Measurements from ENCODE around the gene HMGCLL1. TPM values are rescaled to one million over a fixed set of nuclear protein-coding genes. Genes with fewer than 3 reads are reported as not detected.

Gene HMGCLL1
- total and polyA plus RNA-seq, 4 donors: 0.24 to 0.93 (median 0.66) TPM

GRCh38 chr6:55450005-55450404 is 129.0 kb downstream of the HMGCLL1 start:
- Histone ChIP-seq H3K27me3 (ENCODE audit: control insufficient read depth in 4 of 4, insufficient read depth in 4 of 4, low read length in 3 of 4) (no peaks in the 10 kb centered on the region), H3K27ac (ENCODE audit: low read depth in 1 of 2, low read length in 2 of 2) (no peak overlapping the region), H3K36me3 (ENCODE audit: control insufficient read depth in 4 of 4, insufficient read depth in 3 of 4, low read depth in 1 of 4, low read length in 3 of 4) (no peaks in the 10 kb centered on the region), H3K4me3 (ENCODE audit: low read depth in 1 of 3, low read length in 3 of 3) (no peak overlapping the region), H3K9ac (ENCODE audit: low read depth in 1 of 2, low read length in 2 of 2) (no peak overlapping the region), H3K4me1 (ENCODE audit: control insufficient read depth in 4 of 4, insufficient read depth in 4 of 4, low read length in 3 of 4) (peaks cover 0 to 6% (median 5%) of the 10 kb centered on the region in 4 donors), H3K9me3 (ENCODE audit: control insufficient read depth in 4 of 4, low read length in 3 of 4) (no peaks in the 10 kb centered on the region)
- DNase-seq (ENCODE audit: low spot score): no peak
- TF ChIP-seq JUND (IDR thresholded peaks at IDR 0.05) (no peak), GABPA (IDR thresholded peaks at IDR 0.05 in 1 of 2, conservative IDR thresholded peaks at IDR 0.05 in 1 of 2) (no peak), FOXA2 (IDR thresholded peaks at IDR 0.05) (no peak), RXRA (IDR thresholded peaks at IDR 0.05) (no peak), MAX (IDR thresholded peaks at IDR 0.05) (no peak), NR2F2 (IDR thresholded peaks at IDR 0.05) (no peak), SP1 (IDR thresholded peaks at IDR 0.05) (no peak), REST (IDR thresholded peaks at IDR 0.05) (no peak), RAD21 (IDR thresholded peaks at IDR 0.05) (no peak), CTCF (IDR thresholded peaks at IDR 0.05; ENCODE audit: low read depth, low read length, missing input control) (no peak), HNF4G (IDR thresholded peaks at IDR 0.05) (no peak), HNF4A (conservative IDR thresholded peaks at IDR 0.05) (no peak)
- 56% methylated on average over 2 of the region's 2 CpGs for WGBS

GRCh38 chr6:55449225-55449624 is 129.8 kb downstream of the HMGCLL1 start:
- no peaks in the 10 kb centered on the region for H3K36me3 ChIP-seq (ENCODE audit: control insufficient read depth in 4 of 4, insufficient read depth in 3 of 4, low read depth in 1 of 4, low read length in 3 of 4)
- no peak for DNase-seq (ENCODE audit: low spot score)
- H3K9me3 ChIP-seq (ENCODE audit: control insufficient read depth in 4 of 4, low read length in 3 of 4): no peaks in the 10 kb centered on the region
- H3K27me3 ChIP-seq (ENCODE audit: control insufficient read depth in 4 of 4, insufficient read depth in 4 of 4, low read length in 3 of 4): no peaks in the 10 kb centered on the region
- peaks cover 0 to 6% (median 5%) of the 10 kb centered on the region in 4 donors for H3K4me1 ChIP-seq (ENCODE audit: control insufficient read depth in 4 of 4, insufficient read depth in 4 of 4, low read length in 3 of 4)
- H3K9ac ChIP-seq (ENCODE audit: low read depth in 1 of 2, low read length in 2 of 2): no peak overlapping the region
- no peak overlapping the region for H3K4me3 ChIP-seq (ENCODE audit: low read depth in 1 of 3, low read length in 3 of 3)
- no peak overlapping the region for H3K27ac ChIP-seq (ENCODE audit: low read depth in 1 of 2, low read length in 2 of 2)
- TF ChIP-seq EGR1 (IDR thresholded peaks at IDR 0.05; ENCODE audit: low read depth in 2 of 2) (no peak), TAF1 (conservative IDR thresholded peaks at IDR 0.05) (no peak), NR2F2 (IDR thresholded peaks at IDR 0.05) (no peak), GABPA (IDR thresholded peaks at IDR 0.05 in 1 of 2, conservative IDR thresholded peaks at IDR 0.05 in 1 of 2) (no peak), HNF4A (conservative IDR thresholded peaks at IDR 0.05) (no peak), RAD21 (IDR thresholded peaks at IDR 0.05) (no peak), HNF4G (IDR thresholded peaks at IDR 0.05) (no peak), REST (IDR thresholded peaks at IDR 0.05) (no peak), ATF3 (IDR thresholded peaks at IDR 0.05) (no peak), FOXA1 (IDR thresholded peaks at IDR 0.05) (no peak)
- WGBS: 84% methylated on average over 3 of the region's 3 CpGs
